Duodenal mucosa (tissue), 2 donors: ENCODE data around the gene ABR.

Source experiments
- H3K27ac ChIP-seq: one replicate; pipeline ENCODE4 v1.7.0; 2013; ENCODE audit warnings: low read depth, low read length
- H3K27me3 ChIP-seq, 2 donors: one replicate each; pipeline ENCODE4 v1.7.0; 2013; ENCODE audit warnings: low read length in 2 of 2, control low read depth in 1 of 2; ENCODE audit not compliant: insufficient read depth in 2 of 2, control insufficient read depth in 1 of 2
- H3K36me3 ChIP-seq, 2 donors: one replicate each; pipeline ENCODE4 v1.7.0; 2013; ENCODE audit warnings: low read length in 2 of 2, control low read depth in 1 of 2; ENCODE audit not compliant: insufficient read depth in 2 of 2, control insufficient read depth in 1 of 2
- H3K4me1 ChIP-seq, 2 donors: one replicate each; pipeline ENCODE4 v1.7.0; 2013; ENCODE audit warnings: low read length in 2 of 2, control low read depth in 1 of 2; ENCODE audit not compliant: insufficient read depth in 2 of 2, control insufficient read depth in 1 of 2
- H3K4me3 ChIP-seq, 2 donors: one replicate each; pipeline ENCODE4 v1.7.0; 2013; ENCODE audit warnings: low read length in 2 of 2, low read depth in 1 of 2
- H3K9ac ChIP-seq, 2 donors: one replicate each; pipeline ENCODE4 v1.7.0; 2013; ENCODE audit warnings: low read length in 2 of 2, low read depth in 1 of 2
- H3K9me3 ChIP-seq, 2 donors: one replicate each; pipeline ENCODE4 v1.7.0; 2013; ENCODE audit warnings: low read length in 2 of 2, control low read depth in 1 of 2; ENCODE audit not compliant: control insufficient read depth in 1 of 2

Gene ABR

DNA sequence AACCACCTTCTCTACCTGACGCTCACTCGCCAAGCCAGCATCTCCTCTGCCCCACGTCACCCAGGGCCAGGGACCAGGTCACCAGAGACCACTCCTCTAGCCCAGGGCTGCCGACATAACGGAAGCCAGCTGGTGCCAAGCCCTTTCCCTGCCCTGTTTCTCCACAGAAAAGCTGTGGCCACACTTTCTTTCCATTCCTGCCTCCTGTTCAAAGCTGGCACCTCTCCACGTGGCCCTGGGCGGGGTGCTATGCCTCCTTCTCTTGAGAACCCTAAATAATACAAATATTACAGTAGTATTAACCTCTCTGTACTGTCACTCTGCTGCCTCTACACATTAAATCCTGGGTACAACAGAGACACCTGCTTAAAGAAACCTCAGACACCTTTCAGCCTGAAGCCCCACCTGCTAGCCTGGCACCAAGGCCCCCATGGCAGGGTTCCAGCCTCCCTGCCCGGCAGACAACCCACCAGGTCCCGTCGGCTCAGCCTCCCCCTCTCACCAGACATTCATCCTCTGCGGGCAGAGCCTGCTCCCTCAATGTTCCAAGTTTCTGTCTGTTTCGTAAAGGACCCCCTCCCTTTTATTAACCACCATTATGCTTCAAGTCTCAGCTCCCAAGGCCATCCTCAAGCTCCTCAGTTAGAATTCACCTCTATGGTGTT is 120.5 kb downstream of the ABR start:
- no peak overlapping the region for H3K4me3 ChIP-seq
- H3K36me3 ChIP-seq = peaks cover 21 to 72% of the 10 kb centered on the region in 2 donors
- H3K27me3 ChIP-seq = no peaks in the 10 kb centered on the region
- no peaks in the 10 kb centered on the region for H3K4me1 ChIP-seq
- H3K9me3 ChIP-seq = peaks cover 2 to 3% of the 10 kb centered on the region in 2 donors
- H3K9ac ChIP-seq = no peak overlapping the region
- H3K27ac ChIP-seq = no peak overlapping the region

DNA sequence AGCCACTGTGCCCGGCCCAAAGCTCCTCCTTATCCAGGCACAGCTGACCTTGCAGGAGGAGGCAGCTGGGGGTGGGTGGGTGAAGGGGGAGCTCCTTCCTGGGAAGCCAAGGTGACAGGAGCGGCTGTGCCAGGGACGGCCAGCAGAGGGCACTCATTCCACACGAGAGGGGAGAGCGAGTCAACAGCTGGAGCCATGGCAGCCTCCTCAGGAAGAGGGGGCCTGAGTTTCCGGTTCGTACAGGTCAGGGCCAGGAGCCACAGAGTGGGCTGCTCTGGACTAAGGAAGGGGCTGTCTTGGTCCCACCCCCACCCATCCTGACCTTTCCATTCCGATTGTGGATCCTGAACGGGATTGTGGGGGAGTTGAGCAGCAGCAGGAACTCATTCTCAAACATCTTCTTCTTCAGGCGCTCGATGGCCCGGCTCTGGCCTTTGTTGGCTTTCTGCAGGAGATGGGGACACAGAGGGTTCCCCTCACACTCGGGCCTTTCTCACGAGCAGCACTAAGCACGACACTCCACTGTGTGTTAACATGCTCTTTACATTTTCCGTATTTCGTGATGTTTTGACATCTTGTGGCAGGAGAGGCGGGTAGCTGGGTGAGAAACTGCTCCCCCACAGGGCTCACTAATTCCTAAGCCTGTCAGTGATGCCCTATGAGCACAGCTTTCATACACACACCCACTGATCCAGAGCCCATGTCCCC is 121.2 kb downstream of the ABR start:
- no peak overlapping the region for H3K27ac ChIP-seq
- H3K9me3 ChIP-seq = peaks cover 2 to 3% of the 10 kb centered on the region in 2 donors
- H3K4me3 ChIP-seq = no peak overlapping the region
- no peaks in the 10 kb centered on the region for H3K27me3 ChIP-seq
- peaks cover 27 to 76% of the 10 kb centered on the region in 2 donors for H3K36me3 ChIP-seq
- H3K4me1 ChIP-seq = no peaks in the 10 kb centered on the region
- H3K9ac ChIP-seq = no peak overlapping the region

DNA sequence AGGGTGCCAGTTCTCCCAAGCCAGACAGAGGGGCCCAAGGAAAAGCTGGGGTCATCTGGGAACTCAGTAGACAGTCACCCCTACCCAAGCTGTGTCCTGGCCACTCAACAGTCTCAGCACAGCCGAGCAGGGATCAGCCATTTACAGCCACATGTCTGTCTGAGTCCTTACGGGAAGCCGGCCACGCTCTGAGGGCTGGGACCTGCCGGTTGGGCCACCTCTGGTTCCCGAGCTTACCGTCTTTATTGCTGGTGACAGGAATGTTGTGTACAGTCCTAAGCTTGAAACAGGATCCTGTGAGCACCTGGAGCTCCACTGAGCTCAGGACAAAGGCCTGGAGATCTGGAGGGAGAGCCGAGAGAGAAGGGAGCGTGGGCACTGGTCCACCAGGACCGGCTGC is 123.0 kb downstream of the ABR start:
- Histone ChIP-seq H3K9ac (no peak overlapping the region), H3K27ac (no peak overlapping the region), H3K36me3 (peaks cover 22 to 69% of the 10 kb centered on the region in 2 donors), H3K9me3 (no peaks in the 10 kb centered on the region), H3K4me3 (no peak overlapping the region), H3K27me3 (no peaks in the 10 kb centered on the region), H3K4me1 (no peaks in the 10 kb centered on the region)

DNA sequence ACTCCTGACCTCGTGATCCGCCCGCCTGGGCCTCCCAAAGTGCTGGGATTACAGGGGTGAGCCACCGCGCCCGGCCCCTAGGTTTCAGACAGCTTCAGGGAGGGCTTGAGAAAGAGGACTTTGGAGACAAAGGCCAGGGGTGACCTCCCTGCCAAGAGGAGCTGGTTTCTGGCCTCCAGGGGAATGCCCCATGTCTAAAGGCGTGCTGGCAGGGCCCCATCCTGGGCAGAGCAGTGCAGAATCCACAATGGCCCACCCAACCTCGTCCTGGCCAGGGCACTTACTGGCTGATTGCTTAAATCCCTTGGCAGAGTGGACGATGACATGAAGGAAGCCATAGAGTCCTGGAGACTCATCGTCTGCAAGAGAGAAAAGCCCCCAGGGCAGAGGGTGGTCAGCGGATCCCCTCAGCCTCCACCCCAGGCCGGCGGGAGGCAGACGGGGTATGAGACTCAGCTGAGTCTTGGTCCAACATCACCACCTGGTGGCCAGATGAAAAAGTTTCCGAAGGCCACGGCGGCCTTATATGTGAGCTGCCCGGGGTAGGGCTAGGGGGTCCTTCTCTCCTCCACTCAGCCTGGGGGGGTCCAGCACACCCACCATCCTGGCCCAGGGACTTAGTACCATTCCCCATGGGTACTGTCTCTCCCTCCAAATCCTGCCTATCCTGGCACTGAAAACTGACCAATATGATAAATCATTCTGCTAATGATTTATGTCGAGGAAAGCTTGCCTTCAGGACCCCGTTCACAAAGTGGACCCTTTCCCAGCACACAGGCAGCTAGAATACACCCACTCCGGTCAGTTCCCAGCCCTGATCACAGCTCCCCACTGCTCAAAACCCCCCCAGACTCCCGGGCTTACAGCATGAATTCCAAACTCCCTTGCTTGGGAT is 123.8 kb downstream of the ABR start:
- Histone ChIP-seq H3K9ac (no peak overlapping the region), H3K27ac (no peak overlapping the region), H3K36me3 (peaks cover 19 to 68% of the 10 kb centered on the region in 2 donors)

DNA sequence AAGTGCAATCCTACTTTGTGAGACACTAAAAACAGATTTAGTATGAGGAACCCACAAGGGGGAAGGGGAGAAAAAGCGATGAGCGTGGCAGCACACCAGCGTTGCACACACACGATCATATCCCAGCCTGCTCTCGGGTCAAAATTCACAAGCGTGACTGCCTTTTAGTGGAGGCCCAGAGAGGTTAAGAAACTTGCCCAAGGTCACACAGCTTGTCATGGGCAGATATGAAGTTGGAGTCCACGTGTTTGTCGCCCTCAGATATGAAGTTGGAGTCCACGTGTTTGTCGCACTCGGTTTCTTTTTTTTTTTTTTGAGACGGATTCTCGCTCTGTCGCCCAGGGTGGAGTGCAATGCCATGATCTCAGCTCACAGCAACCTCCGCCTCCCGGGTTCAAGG is 124.5 kb downstream of the ABR start:
- peaks cover 21 to 72% of the 10 kb centered on the region in 2 donors for H3K36me3 ChIP-seq
- H3K27ac ChIP-seq = no peak overlapping the region

More for the DNA sequence above, 123.8 kb downstream of the ABR start:
- Histone ChIP-seq H3K27me3 (no peaks in the 10 kb centered on the region), H3K9me3 (no peaks in the 10 kb centered on the region), H3K4me3 (no peak overlapping the region), H3K4me1 (no peaks in the 10 kb centered on the region)

DNA sequence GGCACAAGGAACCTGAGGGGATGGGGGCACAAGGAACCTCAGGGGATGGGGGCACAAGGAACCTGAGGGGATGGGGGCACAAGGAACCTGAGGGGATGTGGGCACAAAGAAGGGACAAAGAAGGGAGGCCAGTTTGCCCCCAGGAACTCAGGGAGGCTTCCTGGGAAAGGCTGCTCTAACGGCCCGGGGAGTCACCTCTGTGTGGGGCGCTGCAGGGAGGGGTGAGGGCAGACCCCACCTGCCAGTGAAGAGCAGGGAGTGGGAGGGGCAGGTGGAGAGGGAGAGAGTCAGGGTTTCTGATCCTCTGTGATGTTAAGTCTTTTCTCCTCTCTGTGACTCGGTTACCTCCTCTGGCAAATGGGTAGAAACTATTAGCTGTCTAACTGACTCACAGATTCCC is 125.1 kb downstream of the ABR start:
- no peak overlapping the region for H3K27ac ChIP-seq
- H3K9ac ChIP-seq = no peak overlapping the region
- peaks cover 22 to 73% of the 10 kb centered on the region in 2 donors for H3K36me3 ChIP-seq
- no peaks in the 10 kb centered on the region for H3K27me3 ChIP-seq
- H3K4me1 ChIP-seq = no peaks in the 10 kb centered on the region
- no peaks in the 10 kb centered on the region for H3K9me3 ChIP-seq
- no peak overlapping the region for H3K4me3 ChIP-seq

More for the DNA sequence above, 124.5 kb downstream of the ABR start:
- Histone ChIP-seq H3K4me1 (no peaks in the 10 kb centered on the region), H3K4me3 (no peak overlapping the region), H3K9me3 (no peaks in the 10 kb centered on the region), H3K9ac (no peak overlapping the region), H3K27me3 (no peaks in the 10 kb centered on the region)

DNA sequence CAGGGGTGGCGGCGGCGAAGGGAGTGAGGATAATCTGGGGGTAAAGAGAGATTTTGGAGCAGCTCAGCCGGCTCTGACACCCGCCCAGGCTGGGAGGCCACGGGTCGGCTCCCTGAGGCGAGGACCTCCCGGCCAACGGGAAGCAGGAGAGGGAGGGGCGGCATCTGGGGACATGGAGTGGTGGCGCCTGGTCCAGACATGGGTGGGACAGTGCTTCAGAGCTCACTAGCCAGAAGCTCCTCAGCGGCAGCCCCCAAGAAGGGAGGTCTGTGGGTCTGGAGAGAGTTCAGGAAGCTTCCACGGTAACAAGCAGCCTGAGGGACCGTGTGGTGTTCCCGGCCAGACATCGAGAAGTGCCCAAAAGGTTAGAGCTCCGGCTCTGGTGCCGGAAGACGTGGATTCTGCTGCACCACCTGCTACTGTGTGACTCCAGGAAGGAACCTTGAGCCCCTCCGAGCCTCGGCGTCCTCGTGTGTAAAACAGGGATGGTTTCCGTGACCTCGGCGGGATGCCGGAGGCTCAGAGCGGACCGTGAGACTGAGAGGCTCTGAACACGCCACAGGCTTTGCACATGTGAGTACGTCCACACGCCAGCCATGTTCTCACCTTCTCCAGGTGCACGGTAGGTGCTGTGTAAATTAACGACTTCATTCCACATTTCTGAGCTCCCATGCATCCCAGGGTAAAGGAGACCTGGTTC is 126.0 kb downstream of the ABR start:
- no peaks in the 10 kb centered on the region for H3K27me3 ChIP-seq
- H3K9me3 ChIP-seq = no peaks in the 10 kb centered on the region
- peaks cover 23 to 72% of the 10 kb centered on the region in 2 donors for H3K36me3 ChIP-seq
- H3K4me1 ChIP-seq = no peaks in the 10 kb centered on the region
- H3K4me3 ChIP-seq = no peak overlapping the region
- no peak overlapping the region for H3K9ac ChIP-seq
- H3K27ac ChIP-seq = no peak overlapping the region

DNA sequence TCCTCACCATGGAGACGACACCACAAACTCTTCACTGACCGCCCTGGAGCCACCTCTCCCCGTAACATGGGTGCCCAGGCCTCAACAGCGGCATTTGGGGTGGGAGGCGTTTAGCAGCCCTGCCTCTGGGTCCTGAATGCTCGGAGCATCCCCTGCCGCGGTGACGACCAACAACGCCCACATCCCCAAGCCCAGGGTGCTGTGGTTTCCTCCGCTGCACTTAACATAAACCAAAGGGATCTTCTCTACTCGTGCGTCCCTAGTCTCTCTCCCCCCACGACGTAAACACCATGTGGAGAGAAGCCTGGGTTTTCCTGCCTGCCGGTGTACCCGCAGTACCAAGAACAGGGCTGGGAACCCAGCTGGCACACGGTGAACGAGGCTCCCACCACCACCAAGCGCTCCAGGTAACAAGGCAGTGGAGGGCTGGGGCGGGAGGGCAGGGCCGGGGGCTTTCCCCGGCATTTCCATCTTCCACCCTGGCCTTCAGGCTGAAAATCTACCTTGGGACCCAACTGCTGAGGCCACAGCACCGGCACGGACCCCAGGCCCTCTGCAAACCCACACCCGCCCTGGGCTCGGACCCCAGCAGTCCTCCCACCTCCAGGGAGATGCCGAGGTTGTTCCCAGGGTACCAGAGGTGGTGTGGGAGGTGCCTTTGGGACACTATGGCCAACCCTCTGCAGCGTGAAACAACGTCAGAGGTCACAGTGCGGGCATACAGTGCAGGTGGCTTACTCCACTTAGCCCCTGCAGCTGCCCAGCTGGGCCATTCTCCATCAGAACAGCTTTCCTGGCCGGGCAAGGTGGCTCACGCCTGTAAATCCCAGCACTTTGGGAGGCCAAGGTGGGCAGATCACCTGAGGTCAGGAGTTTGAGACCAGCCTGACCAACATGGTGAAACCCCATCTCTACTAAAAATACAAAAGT is 128.5 kb downstream of the ABR start:
- no peak overlapping the region for H3K9ac ChIP-seq
- H3K4me1 ChIP-seq = no peaks in the 10 kb centered on the region
- no peak overlapping the region for H3K27ac ChIP-seq
- no peaks in the 10 kb centered on the region for H3K9me3 ChIP-seq
- peaks cover 28 to 75% of the 10 kb centered on the region in 2 donors for H3K36me3 ChIP-seq
- H3K27me3 ChIP-seq = no peaks in the 10 kb centered on the region
- no peak overlapping the region for H3K4me3 ChIP-seq
